ENCODE data around the gene MTX3. TPM values are rescaled to one million over a fixed set of nuclear protein-coding genes. Genes with fewer than 3 reads are reported as not detected.

The MTX3 gene
- total RNA-seq, 1 experiment from 2014 or later, result 34.9 TPM

- ATAC-seq (no peak), DNase-seq (ENCODE audit: low read depth, low spot score) (no peak)
- intact Hi-C loops (cut with micrococcal nuclease), result no loop called here
- Histone ChIP-seq H4K20me1 (ENCODE audit: insufficient read depth) (no peaks in the 10 kb centered on the region), H3K36me3 (ENCODE audit: control insufficient read depth in 1 of 2, insufficient read depth in 2 of 2, low read length in 2 of 2) (no peaks in the 10 kb centered on the region), H3K9ac (ENCODE audit: low read length) (no peak overlapping the region), H3K4me1 (ENCODE audit: control insufficient read depth in 1 of 2, insufficient read depth in 2 of 2, low read length in 2 of 2) (no peaks in the 10 kb centered on the region), H3K4me2 (ENCODE audit: low read length) (no peak overlapping the region), H2AFZ (ENCODE audit: low read depth, low read length, poor library complexity, severe bottlenecking) (no peak overlapping the region), H3K79me2 (ENCODE audit: insufficient read depth, low read length) (no peaks in the 10 kb centered on the region), H3K27ac (ENCODE audit: low read depth, low read length) (no peak overlapping the region), H3K9me3 (ENCODE audit: control insufficient read depth in 1 of 2, insufficient read depth in 1 of 2, low read depth in 1 of 2, low read length in 2 of 2) (no peaks in the 10 kb centered on the region), H3K4me3 (replicated peaks in 1 of 2; ENCODE audit: low read depth in 1 of 2, low read length in 2 of 2) (no peak overlapping the region), H3K9me2 (ENCODE audit: insufficient read depth) (no peaks in the 10 kb centered on the region), H3K27me3 (ENCODE audit: insufficient read depth, low read length) (0 out of 2 replicates have a peak, but pooled peaks cover 4% of the 10 kb centered on the region)
- ChIA-PET POLR2A (no interaction called here), RAD21 (ENCODE audit: low non-redundant PET in 1 of 2, low total read pairs in 2 of 2, uncharacterized antibody in 2 of 2, unreplicated experiment in 2 of 2) (no interaction called here), CTCF (no interaction called here)
- no TSS peak for BruUV-seq (replicated peaks)
- TF ChIP-seq ZFX (IDR thresholded peaks at IDR 0.05) (no peak), EGR1 (IDR thresholded peaks at IDR 0.05; ENCODE audit: low read depth) (no peak), TCF7L2 (IDR thresholded peaks at IDR 0.05; ENCODE audit: borderline replicate concordance, extremely low read depth, insufficient read depth, insufficient read length) (no peak)
Measured at GRCh38 chr5:79934681-79935080, 56.4 kb downstream of the MTX3 start.

GRCh38 chr5:79932510-79933504 is 58.3 kb downstream of the MTX3 start:
- no peak for ATAC-seq
- no peak overlapping the region for H3K27ac ChIP-seq (ENCODE audit: low read depth, low read length)
- intact Hi-C loops (cut with micrococcal nuclease), result no loop called here
- TF ChIP-seq ZNF274 (IDR thresholded peaks at IDR 0.05; ENCODE audit: low read depth, low read length) (no peak), EZH2 (IDR thresholded peaks at IDR 0.05) (no peak), SIN3A (IDR thresholded peaks at IDR 0.05; ENCODE audit: low read depth) (no peak), CBX3 (IDR thresholded peaks at IDR 0.05; ENCODE audit: low read depth) (no peak), CEBPB (IDR thresholded peaks at IDR 0.05; ENCODE audit: low read depth) (no peak), EZH2phosphoT487 (IDR thresholded peaks at IDR 0.05; ENCODE audit: borderline replicate concordance) (no peak), POLR2A (IDR thresholded peaks at IDR 0.05; ENCODE audit: borderline replicate concordance, extremely low read depth, insufficient read depth, insufficient read length) (no peak), ELF1 (IDR thresholded peaks at IDR 0.05; ENCODE audit: borderline replicate concordance, low read depth) (no peak), ATF3 (IDR thresholded peaks at IDR 0.05) (no peak)
- DNase-seq (ENCODE audit: low read depth, low spot score), result no peak
- ChIA-PET POLR2A (no interaction called here), CTCF (no interaction called here), RAD21 (ENCODE audit: low non-redundant PET in 1 of 2, low total read pairs in 2 of 2, uncharacterized antibody in 2 of 2, unreplicated experiment in 2 of 2) (no interaction called here)
- H3K79me2 ChIP-seq (ENCODE audit: insufficient read depth, low read length), result no peaks in the 10 kb centered on the region
- no peaks in the 10 kb centered on the region for H4K20me1 ChIP-seq (ENCODE audit: insufficient read depth)
- H2AFZ ChIP-seq (ENCODE audit: low read depth, low read length, poor library complexity, severe bottlenecking), result no peak overlapping the region
- H3K9me2 ChIP-seq (ENCODE audit: insufficient read depth), result no peaks in the 10 kb centered on the region
- no peaks in the 10 kb centered on the region for H3K4me1 ChIP-seq (ENCODE audit: control insufficient read depth in 1 of 2, insufficient read depth in 2 of 2, low read length in 2 of 2)
- no peak overlapping the region for H3K9ac ChIP-seq (ENCODE audit: low read length)
- H3K27me3 ChIP-seq (ENCODE audit: insufficient read depth, low read length), result 0 out of 2 replicates have a peak, but pooled peaks cover 4% of the 10 kb centered on the region
- BruUV-seq (replicated peaks), result no TSS peak
- no peaks in the 10 kb centered on the region for H3K36me3 ChIP-seq (ENCODE audit: control insufficient read depth in 1 of 2, insufficient read depth in 2 of 2, low read length in 2 of 2)
- H3K4me2 ChIP-seq (ENCODE audit: low read length), result no peak overlapping the region
- no peaks in the 10 kb centered on the region for H3K9me3 ChIP-seq (ENCODE audit: control insufficient read depth in 1 of 2, insufficient read depth in 1 of 2, low read depth in 1 of 2, low read length in 2 of 2)
- H3K4me3 ChIP-seq (replicated peaks in 1 of 2; ENCODE audit: low read depth in 1 of 2, low read length in 2 of 2), result no peak overlapping the region

Data from HCT116 (cell line).